ENCODE results near the gene ZNF143. TPM values are rescaled to one million over a fixed set of nuclear protein-coding genes. Genes with fewer than 3 reads are reported as not detected.

Gene ZNF143
- total and polyA plus RNA-seq, 11 donors: 7.9 to 32.3 (median 22.0) TPM

- TF ChIP-seq, protein P1, sequence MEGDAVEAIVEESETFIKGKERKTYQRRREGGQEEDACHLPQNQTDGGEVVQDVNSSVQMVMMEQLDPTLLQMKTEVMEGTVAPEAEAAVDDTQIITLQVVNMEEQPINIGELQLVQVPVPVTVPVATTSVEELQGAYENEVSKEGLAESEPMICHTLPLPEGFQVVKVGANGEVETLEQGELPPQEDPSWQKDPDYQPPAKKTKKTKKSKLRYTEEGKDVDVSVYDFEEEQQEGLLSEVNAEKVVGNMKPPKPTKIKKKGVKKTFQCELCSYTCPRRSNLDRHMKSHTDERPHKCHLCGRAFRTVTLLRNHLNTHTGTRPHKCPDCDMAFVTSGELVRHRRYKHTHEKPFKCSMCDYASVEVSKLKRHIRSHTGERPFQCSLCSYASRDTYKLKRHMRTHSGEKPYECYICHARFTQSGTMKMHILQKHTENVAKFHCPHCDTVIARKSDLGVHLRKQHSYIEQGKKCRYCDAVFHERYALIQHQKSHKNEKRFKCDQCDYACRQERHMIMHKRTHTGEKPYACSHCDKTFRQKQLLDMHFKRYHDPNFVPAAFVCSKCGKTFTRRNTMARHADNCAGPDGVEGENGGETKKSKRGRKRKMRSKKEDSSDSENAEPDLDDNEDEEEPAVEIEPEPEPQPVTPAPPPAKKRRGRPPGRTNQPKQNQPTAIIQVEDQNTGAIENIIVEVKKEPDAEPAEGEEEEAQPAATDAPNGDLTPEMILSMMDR (IDR thresholded peaks at IDR 0.05): no peak
- TF ChIP-seq POLR2A (IDR thresholded peaks at IDR 0.05): no peak
- intact Hi-C loops (cut with DNase I): no loop called here
- DNase-seq (no peak), ATAC-seq (no peak)
- WGBS, 4 donors: 90 to 98% (median 94%) methylated on average over 3 of the region's 3 CpGs
- Histone ChIP-seq H3K27ac (no peak overlapping the region), H3K4me3 (no peak overlapping the region), H3K36me3 (peaks cover 0 to 90% (median 77%) of the 10 kb centered on the region in 9 donors), H3K9me3 (no peaks in the 10 kb centered on the region), H3K4me1 (no peaks in the 10 kb centered on the region), H3K27me3 (no peaks in the 10 kb centered on the region)
These were observed 28.4 kb downstream of the ZNF143 start for GRCh38 chr11:9489080-9489765.

- 89 to 98% (median 94%) methylated on average over 3 of the region's 3 CpGs for WGBS, 4 donors
- intact Hi-C loops (cut with DNase I): loop anchor here in 2 of 10 donors (10.0 kb wide), 3 partner anchors 56 to 336 kb away; no protein-coding TSS in a partner anchor
- no peak for TF ChIP-seq POLR2A (IDR thresholded peaks at IDR 0.05)
- TF ChIP-seq, protein P1 (IDR thresholded peaks at IDR 0.05): no peak
- Histone ChIP-seq H3K9me3 (no peaks in the 10 kb centered on the region), H3K36me3 (peaks cover 0 to 95% (median 83%) of the 10 kb centered on the region in 9 donors), H3K27ac (no peak overlapping the region), H3K27me3 (no peaks in the 10 kb centered on the region), H3K4me3 (no peak overlapping the region), H3K4me1 (no peaks in the 10 kb centered on the region)
- no peak for ATAC-seq
- no peak for DNase-seq
These were observed 29.6 kb downstream of the ZNF143 start for GRCh38 chr11:9490376-9490775.

DNA sequence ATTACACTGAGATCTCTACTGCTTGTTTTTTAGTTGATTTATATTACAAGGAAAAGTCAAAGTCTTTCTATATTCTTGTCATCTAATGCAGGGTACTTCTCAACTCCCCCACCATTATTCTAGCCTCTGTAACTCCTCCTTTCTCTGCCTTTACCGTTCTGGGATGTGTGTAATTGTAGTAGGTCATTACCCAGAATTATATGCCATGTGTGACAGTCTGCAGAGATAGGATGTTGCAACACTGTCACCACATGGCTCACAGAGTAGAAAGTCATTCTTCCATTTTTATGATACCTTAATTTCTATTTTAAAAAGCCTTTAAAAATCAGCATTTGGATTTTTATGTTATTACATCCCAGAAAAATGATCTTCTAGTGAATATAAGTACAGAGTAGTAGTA lies 32.7 kb downstream of the ZNF143 start:
- TF ChIP-seq, protein P1 (IDR thresholded peaks at IDR 0.05): no peak
- no peak for TF ChIP-seq POLR2A (IDR thresholded peaks at IDR 0.05)
- ATAC-seq (no peak), DNase-seq (no peak)
- no peak overlapping the region for H3K27ac ChIP-seq
- intact Hi-C loops (cut with DNase I): loop anchor here in 2 of 10 donors (10.0 kb wide), 3 partner anchors 59 to 339 kb away; no protein-coding TSS in a partner anchor
- no peaks in the 10 kb centered on the region for H3K27me3 ChIP-seq
- no peak overlapping the region for H3K4me3 ChIP-seq
- no peaks in the 10 kb centered on the region for H3K4me1 ChIP-seq
- whole genome bisulfite sequencing, 4 donors: 25 to 45% (median 28%) methylated on average over 1 of the region's 1 CpG
- H3K36me3 ChIP-seq: peaks cover 2 to 99% (median 85%) of the 10 kb centered on the region in 9 donors
- H3K9me3 ChIP-seq: no peaks in the 10 kb centered on the region

DNA sequence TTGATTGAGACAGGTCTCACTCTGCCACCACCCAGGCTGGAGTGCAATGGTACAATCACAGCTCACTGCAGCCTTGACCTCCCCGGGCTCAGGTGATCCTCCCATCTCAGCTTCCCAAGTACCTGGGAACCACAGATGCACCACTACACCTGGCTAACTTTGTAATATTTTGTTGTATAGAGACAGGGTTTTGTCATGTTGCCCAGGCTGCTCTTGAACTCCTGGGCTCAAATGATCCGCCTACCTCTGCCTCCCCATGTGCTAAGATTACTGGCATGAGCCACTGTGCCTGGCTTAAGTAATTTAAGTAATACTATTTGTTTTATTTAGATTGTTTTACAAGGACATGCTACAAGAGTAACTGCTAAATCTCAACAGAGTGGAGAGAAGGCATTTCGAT lies 33.5 kb downstream of the ZNF143 start:
- TF ChIP-seq, protein P1 (IDR thresholded peaks at IDR 0.05): no peak
- TF ChIP-seq POLR2A (IDR thresholded peaks at IDR 0.05): no peak
- ATAC-seq (no peak), DNase-seq (no peak)
- intact Hi-C loops (cut with DNase I): loop anchor here in 2 of 10 donors (10.0 kb wide), 3 partner anchors 60 to 340 kb away; no protein-coding TSS in a partner anchor
- Histone ChIP-seq H3K4me1 (no peaks in the 10 kb centered on the region), H3K4me3 (no peak overlapping the region), H3K36me3 (peaks cover 2 to 100% (median 85%) of the 10 kb centered on the region in 9 donors), H3K27me3 (no peaks in the 10 kb centered on the region), H3K9me3 (no peaks in the 10 kb centered on the region), H3K27ac (no peak overlapping the region)
- 90 to 98% (median 96%) methylated on average over 3 of the region's 3 CpGs for WGBS, 4 donors
